ENCODE results near the gene BANF2. TPM values are rescaled to one million over a fixed set of nuclear protein-coding genes. Genes with fewer than 3 reads are reported as not detected.

The BANF2 gene
- total and polyA plus RNA-seq, 10 of the 15 experiments (the other 5 are each of a cell fraction or from before 2014, with no cell fraction given) = not detected

DNA sequence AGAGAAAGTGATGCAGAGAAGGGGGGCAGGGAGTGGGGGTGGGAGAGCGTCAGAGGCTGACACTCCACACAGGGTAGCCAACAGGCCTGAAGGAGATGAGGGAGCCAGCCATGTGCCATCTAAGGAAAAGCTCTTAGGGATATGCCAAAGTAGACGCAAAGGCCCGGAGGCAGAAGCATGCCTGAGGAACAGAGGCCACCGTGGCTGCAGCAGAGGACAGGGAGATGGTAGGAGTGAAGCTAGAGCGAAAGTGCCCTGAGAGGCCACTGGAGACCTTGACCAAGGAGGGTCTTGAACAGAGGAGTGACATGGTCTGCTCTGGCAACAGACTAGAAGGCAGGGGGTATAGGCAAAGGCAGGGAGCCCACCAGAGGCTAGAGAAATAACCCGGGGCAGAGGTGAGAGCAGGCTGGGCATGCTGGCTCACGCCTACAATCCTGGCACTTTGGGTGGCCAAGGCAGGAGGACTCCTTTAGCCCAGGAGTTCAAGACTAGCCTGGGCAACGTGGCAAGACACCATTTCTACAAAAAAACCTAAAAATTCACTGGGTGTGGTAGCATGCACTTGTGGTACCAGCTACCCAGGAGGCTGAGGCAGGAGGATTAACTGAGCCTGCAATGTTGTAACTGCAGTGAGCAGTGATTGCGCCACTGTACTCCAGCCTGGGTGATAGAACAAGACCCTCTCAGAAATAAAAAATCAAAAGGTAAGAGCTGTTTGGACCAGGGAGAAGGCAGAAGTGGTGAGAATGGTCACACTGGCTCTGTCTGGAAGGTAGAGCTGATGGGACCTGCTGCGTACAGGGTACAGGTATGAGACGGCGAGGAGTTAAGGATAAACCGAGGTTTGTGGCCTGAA is 24.0 kb upstream of the BANF2 start:
- Histone ChIP-seq H3K4me2 (ENCODE audit: control insufficient read depth, insufficient read depth) (no peak overlapping the region), H3K9me3 (replicated peaks; ENCODE audit: control insufficient read depth, insufficient read depth, low read length) (no peaks in the 10 kb centered on the region), H2AFZ (ENCODE audit: control insufficient read depth, low read depth, low read length) (no peak overlapping the region), H4K20me1 (ENCODE audit: control insufficient read depth, insufficient read depth) (no peaks in the 10 kb centered on the region; the same call in 1 of the 2 replicates), H3K27me3 (replicated peaks in 1 of 2; ENCODE audit: control insufficient read depth in 2 of 2, insufficient read depth in 2 of 2, low read length in 1 of 2) (no peaks in the 10 kb centered on the region), H3K9ac (ENCODE audit: control insufficient read depth, insufficient read depth, low read length) (no peak overlapping the region), H3K27ac (ENCODE audit: control insufficient read depth, insufficient read depth) (no peak overlapping the region), H3K4me1 (ENCODE audit: control insufficient read depth, insufficient read depth, low read length) (peaks cover 8% of the 10 kb centered on the region), H3K79me2 (ENCODE audit: control insufficient read depth, insufficient read depth, low read length) (peaks cover 33% of the 10 kb centered on the region), H3K36me3 (ENCODE audit: control insufficient read depth in 2 of 2, insufficient read depth in 2 of 2, low read length in 1 of 2) (no peaks in the 10 kb centered on the region; a peak in 3 of 4 replicates), H3K4me3 (no peak overlapping the region)
- RAD21 ChIA-PET (ENCODE audit: unreplicated experiment) = no interaction called here
- FAIRE-seq (no peak), ATAC-seq (no peak), DNase-seq (ENCODE audit: low read depth, low spot score) (no peak)
- 88% methylated on average over 13 of the region's 13 CpGs for WGBS (ENCODE audit: insufficient coverage, insufficient replicate concordance, low lambda C conversion rate, missing lambda C conversion rate)
- in situ Hi-C loops (cut with MboI) = loop anchor here (5.0 kb wide), 1 partner anchor 227 kb away; no protein-coding TSS in a partner anchor
- SMC1A ChIA-PET (ENCODE audit: uncharacterized antibody, unreplicated experiment) = no interaction called here
- TF ChIP-seq MYB (IDR thresholded peaks at IDR 0.05; ENCODE audit: borderline replicate concordance, low read depth, low read length) = no peak
- no peak for TF ChIP-seq POU2F2 (IDR thresholded peaks at IDR 0.05; ENCODE audit: borderline replicate concordance, low read depth, low read length)
- no peak for TF ChIP-seq IRF3 (IDR thresholded peaks at IDR 0.05)
- no peak for TF ChIP-seq NFIC (IDR thresholded peaks at IDR 0.05; ENCODE audit: low read depth, low read length)
- no peak for TF ChIP-seq HCFC1 (IDR thresholded peaks at IDR 0.05; ENCODE audit: low read length)
- TF ChIP-seq NR2F1 (conservative IDR thresholded peaks at IDR 0.05) = no peak
- TF ChIP-seq STAT1 (conservative IDR thresholded peaks at IDR 0.05) = no peak
- TF ChIP-seq SRF (IDR thresholded peaks at IDR 0.05; ENCODE audit: low read depth in 2 of 2, low read length in 2 of 2) = no peak
- TF ChIP-seq, protein P1, sequence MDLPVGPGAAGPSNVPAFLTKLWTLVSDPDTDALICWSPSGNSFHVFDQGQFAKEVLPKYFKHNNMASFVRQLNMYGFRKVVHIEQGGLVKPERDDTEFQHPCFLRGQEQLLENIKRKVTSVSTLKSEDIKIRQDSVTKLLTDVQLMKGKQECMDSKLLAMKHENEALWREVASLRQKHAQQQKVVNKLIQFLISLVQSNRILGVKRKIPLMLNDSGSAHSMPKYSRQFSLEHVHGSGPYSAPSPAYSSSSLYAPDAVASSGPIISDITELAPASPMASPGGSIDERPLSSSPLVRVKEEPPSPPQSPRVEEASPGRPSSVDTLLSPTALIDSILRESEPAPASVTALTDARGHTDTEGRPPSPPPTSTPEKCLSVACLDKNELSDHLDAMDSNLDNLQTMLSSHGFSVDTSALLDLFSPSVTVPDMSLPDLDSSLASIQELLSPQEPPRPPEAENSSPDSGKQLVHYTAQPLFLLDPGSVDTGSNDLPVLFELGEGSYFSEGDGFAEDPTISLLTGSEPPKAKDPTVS (IDR thresholded peaks at IDR 0.05; ENCODE audit: low read depth, low read length) = no peak
- CTCF ChIA-PET = interaction anchor here (0.6 to 1.2 kb wide), 2 partner anchors 162 to 222 kb away, joined by 3 read pairs; no protein-coding TSS in a partner anchor
- BruUV-seq (replicated peaks) = no TSS peak
- POLR2A ChIA-PET = no interaction called here
- intact Hi-C loops (cut with micrococcal nuclease; ENCODE audit: unreplicated experiment) = no loop called here
